ENCODE measurements around the gene WNT6. TPM values are rescaled to one million over a fixed set of nuclear protein-coding genes. Genes with fewer than 3 reads are reported as not detected.

Gene WNT6
- total and polyA plus RNA-seq, 4 donors: 0.08 to 0.20 TPM; not detected in 2

DNA sequence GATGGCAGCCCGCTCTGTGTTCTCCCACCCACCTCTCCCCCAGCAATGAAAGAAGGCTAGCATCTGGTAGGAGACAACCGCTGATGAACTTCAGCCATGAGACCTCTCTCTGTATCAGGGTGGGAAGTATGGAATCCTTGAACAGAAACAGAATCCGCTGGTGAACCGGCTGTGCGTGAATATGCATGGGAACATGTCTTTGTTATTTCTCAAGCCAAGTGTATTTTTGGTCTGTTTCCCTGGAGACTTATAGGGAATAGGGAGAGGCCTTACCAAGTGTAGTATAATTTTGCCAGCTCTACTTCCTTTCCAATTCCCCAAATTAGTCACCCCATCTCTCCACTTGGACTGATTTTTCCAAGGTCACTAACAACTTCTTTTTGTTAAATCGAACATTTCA, 51.1 kb downstream of the WNT6 start (continued):
- TF ChIP-seq, protein P1, sequence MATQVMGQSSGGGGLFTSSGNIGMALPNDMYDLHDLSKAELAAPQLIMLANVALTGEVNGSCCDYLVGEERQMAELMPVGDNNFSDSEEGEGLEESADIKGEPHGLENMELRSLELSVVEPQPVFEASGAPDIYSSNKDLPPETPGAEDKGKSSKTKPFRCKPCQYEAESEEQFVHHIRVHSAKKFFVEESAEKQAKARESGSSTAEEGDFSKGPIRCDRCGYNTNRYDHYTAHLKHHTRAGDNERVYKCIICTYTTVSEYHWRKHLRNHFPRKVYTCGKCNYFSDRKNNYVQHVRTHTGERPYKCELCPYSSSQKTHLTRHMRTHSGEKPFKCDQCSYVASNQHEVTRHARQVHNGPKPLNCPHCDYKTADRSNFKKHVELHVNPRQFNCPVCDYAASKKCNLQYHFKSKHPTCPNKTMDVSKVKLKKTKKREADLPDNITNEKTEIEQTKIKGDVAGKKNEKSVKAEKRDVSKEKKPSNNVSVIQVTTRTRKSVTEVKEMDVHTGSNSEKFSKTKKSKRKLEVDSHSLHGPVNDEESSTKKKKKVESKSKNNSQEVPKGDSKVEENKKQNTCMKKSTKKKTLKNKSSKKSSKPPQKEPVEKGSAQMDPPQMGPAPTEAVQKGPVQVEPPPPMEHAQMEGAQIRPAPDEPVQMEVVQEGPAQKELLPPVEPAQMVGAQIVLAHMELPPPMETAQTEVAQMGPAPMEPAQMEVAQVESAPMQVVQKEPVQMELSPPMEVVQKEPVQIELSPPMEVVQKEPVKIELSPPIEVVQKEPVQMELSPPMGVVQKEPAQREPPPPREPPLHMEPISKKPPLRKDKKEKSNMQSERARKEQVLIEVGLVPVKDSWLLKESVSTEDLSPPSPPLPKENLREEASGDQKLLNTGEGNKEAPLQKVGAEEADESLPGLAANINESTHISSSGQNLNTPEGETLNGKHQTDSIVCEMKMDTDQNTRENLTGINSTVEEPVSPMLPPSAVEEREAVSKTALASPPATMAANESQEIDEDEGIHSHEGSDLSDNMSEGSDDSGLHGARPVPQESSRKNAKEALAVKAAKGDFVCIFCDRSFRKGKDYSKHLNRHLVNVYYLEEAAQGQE (IDR thresholded peaks at IDR 0.05): no peak
- TF ChIP-seq FOXA2 (IDR thresholded peaks at IDR 0.05): no peak

- H3K27me3 ChIP-seq (ENCODE audit: control insufficient read depth in 4 of 4, insufficient read depth in 4 of 4, low read length in 3 of 4): peaks cover 0 to 5% (median 1%) of the 10 kb centered on the region in 4 donors
- H3K27ac ChIP-seq (ENCODE audit: low read depth in 1 of 2, low read length in 2 of 2): no peak overlapping the region
- H3K36me3 ChIP-seq (ENCODE audit: control insufficient read depth in 4 of 4, insufficient read depth in 3 of 4, low read depth in 1 of 4, low read length in 3 of 4): no peaks in the 10 kb centered on the region
- no peak overlapping the region for H3K9ac ChIP-seq (ENCODE audit: low read depth in 1 of 2, low read length in 2 of 2)
- H3K9me3 ChIP-seq (ENCODE audit: control insufficient read depth in 4 of 4, low read length in 3 of 4): peaks cover 0 to 3% (median 0%) of the 10 kb centered on the region in 4 donors
- H3K4me3 ChIP-seq (ENCODE audit: low read depth in 1 of 3, low read length in 3 of 3): no peak overlapping the region
- no peaks in the 10 kb centered on the region for H3K4me1 ChIP-seq (ENCODE audit: control insufficient read depth in 4 of 4, insufficient read depth in 4 of 4, low read length in 3 of 4)
- TF ChIP-seq, protein P1 (IDR thresholded peaks at IDR 0.05): no peak
- TF ChIP-seq JUND (IDR thresholded peaks at IDR 0.05) (no peak), RAD21 (IDR thresholded peaks at IDR 0.05) (no peak), FOXA2 (IDR thresholded peaks at IDR 0.05) (no peak), YY1 (IDR thresholded peaks at IDR 0.05) (no peak), EGR1 (IDR thresholded peaks at IDR 0.05; ENCODE audit: low read depth in 2 of 2) (no peak), SP1 (IDR thresholded peaks at IDR 0.05) (no peak), ZBTB33 (IDR thresholded peaks at IDR 0.05) (no peak), NR2F2 (IDR thresholded peaks at IDR 0.05) (no peak), FOXA1 (IDR thresholded peaks at IDR 0.05) (no peak)
- TF ChIP-seq, protein P2, sequence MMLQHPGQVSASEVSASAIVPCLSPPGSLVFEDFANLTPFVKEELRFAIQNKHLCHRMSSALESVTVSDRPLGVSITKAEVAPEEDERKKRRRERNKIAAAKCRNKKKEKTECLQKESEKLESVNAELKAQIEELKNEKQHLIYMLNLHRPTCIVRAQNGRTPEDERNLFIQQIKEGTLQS (IDR thresholded peaks at IDR 0.05): no peak
- TF ChIP-seq, protein P3, sequence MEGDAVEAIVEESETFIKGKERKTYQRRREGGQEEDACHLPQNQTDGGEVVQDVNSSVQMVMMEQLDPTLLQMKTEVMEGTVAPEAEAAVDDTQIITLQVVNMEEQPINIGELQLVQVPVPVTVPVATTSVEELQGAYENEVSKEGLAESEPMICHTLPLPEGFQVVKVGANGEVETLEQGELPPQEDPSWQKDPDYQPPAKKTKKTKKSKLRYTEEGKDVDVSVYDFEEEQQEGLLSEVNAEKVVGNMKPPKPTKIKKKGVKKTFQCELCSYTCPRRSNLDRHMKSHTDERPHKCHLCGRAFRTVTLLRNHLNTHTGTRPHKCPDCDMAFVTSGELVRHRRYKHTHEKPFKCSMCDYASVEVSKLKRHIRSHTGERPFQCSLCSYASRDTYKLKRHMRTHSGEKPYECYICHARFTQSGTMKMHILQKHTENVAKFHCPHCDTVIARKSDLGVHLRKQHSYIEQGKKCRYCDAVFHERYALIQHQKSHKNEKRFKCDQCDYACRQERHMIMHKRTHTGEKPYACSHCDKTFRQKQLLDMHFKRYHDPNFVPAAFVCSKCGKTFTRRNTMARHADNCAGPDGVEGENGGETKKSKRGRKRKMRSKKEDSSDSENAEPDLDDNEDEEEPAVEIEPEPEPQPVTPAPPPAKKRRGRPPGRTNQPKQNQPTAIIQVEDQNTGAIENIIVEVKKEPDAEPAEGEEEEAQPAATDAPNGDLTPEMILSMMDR (IDR thresholded peaks at IDR 0.05; ENCODE audit: low read depth, low read length, missing input control): no peak
- WGBS: 93% methylated on average over 1 of the region's 1 CpG
- DNase-seq (ENCODE audit: low spot score): no peak
Measured at GRCh38 chr2:218920504-218920903, 60.9 kb downstream of the WNT6 start.

Small RNAs within 50 kb of the gene (small RNA-seq; reads per million reads assigned to genes)
- not detected for gene RNU6-642P

Other genes with a start within 250 kb of the WNT6 start
- gene ZNF142, start 200.2 kb upstream of the WNT6 start, total RNA-seq: 1 to 10 TPM; 6.0 to 7.4 TPM
- gene ZNF142, start 200.2 kb upstream of the WNT6 start, polyA plus RNA-seq: 1 to 10 TPM; 2.2 to 3.7 TPM
- gene BCS1L, start 200.1 kb upstream of the WNT6 start, total RNA-seq: 10 to 100 TPM; 14.8 to 27.5 TPM
- 10 to 100 TPM; 22.9 to 30.1 TPM for gene BCS1L, start 200.1 kb upstream of the WNT6 start, polyA plus RNA-seq
- 1 to 10 TPM; 6.5 to 8.2 TPM for gene RNF25, start 187.8 kb upstream of the WNT6 start, total RNA-seq
- gene RNF25, start 187.8 kb upstream of the WNT6 start, polyA plus RNA-seq: 10 to 100 TPM in 1 of 2 donors, 1 to 10 TPM in 1; 3.3 to 14.0 TPM
- gene STK36, start 187.7 kb upstream of the WNT6 start, total RNA-seq: 10 to 100 TPM in 1 of 2 donors, 1 to 10 TPM in 1; 5.1 to 17.2 TPM
- 1 to 10 TPM; 5.2 to 8.9 TPM for gene STK36, start 187.7 kb upstream of the WNT6 start, polyA plus RNA-seq
- gene TTLL4, start 149.0 kb upstream of the WNT6 start, total RNA-seq: 10 to 100 TPM in 1 of 2 donors, 1 to 10 TPM in 1; 6.9 to 14.0 TPM
- gene TTLL4, start 149.0 kb upstream of the WNT6 start, polyA plus RNA-seq: 1 to 10 TPM; 5.7 to 6.4 TPM
- gene CYP27A1, start 77.7 kb upstream of the WNT6 start, total RNA-seq: 100 to 1,000 TPM; 112 to 354 TPM
- gene CYP27A1, start 77.7 kb upstream of the WNT6 start, polyA plus RNA-seq: 100 to 1,000 TPM; 298 to 311 TPM
- gene PRKAG3, start 28.0 kb upstream of the WNT6 start, total RNA-seq: not detected
- under 1 TPM in 1 of 2 donors, not detected in 1; 0.08 TPM for gene PRKAG3, start 28.0 kb upstream of the WNT6 start, polyA plus RNA-seq
- gene WNT10A, start 21.0 kb downstream of the WNT6 start, total RNA-seq: under 1 TPM; 0.05 to 0.08 TPM
- gene WNT10A, start 21.0 kb downstream of the WNT6 start, polyA plus RNA-seq: under 1 TPM in 1 of 2 donors, not detected in 1; 0.01 TPM
- not detected for gene CDK5R2, start 99.9 kb downstream of the WNT6 start, total RNA-seq
- not detected for gene CDK5R2, start 99.9 kb downstream of the WNT6 start, polyA plus RNA-seq
- not detected for gene FEV, start 125.4 kb downstream of the WNT6 start, total RNA-seq
- gene FEV, start 125.4 kb downstream of the WNT6 start, polyA plus RNA-seq: not detected
- not detected for gene CRYBA2, start 133.6 kb downstream of the WNT6 start, total RNA-seq
- gene CRYBA2, start 133.6 kb downstream of the WNT6 start, polyA plus RNA-seq: not detected
- gene CFAP65, start 181.7 kb downstream of the WNT6 start, total RNA-seq: not detected
- gene CFAP65, start 181.7 kb downstream of the WNT6 start, polyA plus RNA-seq: not detected
- 1 to 10 TPM in 1 of 2 donors, under 1 TPM in 1; 0.75 to 2.4 TPM for gene IHH, start 201.1 kb downstream of the WNT6 start, total RNA-seq
- under 1 TPM; 0.51 to 0.82 TPM for gene IHH, start 201.1 kb downstream of the WNT6 start, polyA plus RNA-seq